SW 1271 (cell line): Measurements from ENCODE around the gene FILIP1L.
"Not testable (repeated sequence)": the region's sequence is repeated elsewhere in the genome, so short reads cannot be mapped to it uniquely, and the experiment has no call there.

Experiments
- DNase-seq, 2 experiments: peaks; one replicate each; lab custom pipeline; 2025; lab: John Stamatoyannopoulos, UW

The FILIP1L gene

DNA sequence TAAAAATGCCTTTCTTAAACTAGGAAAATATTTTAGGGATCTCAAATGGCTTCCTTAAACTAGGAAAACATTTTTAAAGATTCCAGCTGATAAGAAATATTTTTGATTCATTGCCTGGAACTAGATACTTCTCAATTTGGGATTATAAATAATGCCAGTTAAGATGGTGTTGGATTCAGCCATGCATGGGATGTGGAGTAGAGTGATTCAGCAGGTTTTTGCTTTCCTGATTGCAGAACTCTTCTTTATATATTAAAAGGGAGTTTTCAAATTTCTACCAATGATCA, 15.6 kb downstream of the FILIP1L start:
- no peak for DNase-seq

DNA sequence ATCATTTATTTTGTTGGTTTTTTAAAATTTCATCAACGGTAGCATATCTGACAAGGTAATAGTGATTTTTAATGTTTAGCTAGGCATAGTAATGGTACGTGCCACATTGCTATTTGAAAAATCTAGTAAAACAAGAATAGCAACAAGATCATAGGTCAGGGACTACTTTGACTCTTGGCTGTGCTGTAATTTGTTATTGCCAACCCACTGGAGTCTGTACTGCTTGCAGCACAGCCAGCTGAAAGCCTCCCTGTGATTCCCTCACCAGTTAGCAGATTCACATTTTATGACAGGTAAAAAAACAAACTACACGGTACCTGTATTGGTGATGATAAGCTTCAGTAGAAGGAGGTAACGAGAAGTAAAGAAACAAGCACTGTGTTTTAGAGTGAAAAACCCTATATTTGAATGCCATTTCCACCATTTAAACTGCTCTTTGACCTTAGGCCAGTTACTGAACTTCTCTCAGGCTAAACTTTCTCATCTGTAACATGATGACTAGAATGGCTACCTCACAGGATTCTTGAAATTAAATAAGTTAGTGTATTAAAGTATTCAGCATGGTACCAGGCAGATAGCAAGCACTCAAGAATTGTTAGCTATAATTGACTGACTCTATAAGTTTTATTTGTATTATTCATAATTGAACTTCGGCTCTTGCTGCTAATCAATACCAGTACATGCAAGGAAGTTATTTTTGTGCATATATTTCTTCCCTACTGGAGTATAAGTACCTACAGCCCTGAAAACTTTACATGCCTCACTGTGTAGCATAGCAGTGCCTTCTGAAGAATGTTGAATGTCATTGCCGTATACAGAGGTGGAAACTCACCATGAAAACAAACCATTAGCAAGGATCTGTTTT, 16.1 kb downstream of the FILIP1L start:
- no peak for DNase-seq

DNA sequence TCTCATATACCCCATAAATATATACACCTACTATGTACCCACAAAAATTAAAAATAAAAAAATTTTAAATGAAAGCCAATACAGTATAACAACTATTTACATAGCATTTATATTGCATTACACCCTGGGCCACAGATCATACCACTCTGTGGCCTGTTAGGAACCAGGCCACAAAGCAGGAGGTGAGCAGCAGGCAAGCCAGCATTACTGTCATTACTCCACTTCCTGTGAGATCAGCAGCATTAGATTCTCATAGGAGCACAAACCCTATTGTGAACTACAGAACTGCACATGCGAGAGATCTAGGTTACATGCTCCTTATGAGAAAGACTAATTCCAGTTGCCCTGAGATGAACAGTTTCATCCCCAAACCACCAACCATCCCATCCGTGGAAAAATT, 17.4 kb downstream of the FILIP1L start:
- no peak for DNase-seq

DNA sequence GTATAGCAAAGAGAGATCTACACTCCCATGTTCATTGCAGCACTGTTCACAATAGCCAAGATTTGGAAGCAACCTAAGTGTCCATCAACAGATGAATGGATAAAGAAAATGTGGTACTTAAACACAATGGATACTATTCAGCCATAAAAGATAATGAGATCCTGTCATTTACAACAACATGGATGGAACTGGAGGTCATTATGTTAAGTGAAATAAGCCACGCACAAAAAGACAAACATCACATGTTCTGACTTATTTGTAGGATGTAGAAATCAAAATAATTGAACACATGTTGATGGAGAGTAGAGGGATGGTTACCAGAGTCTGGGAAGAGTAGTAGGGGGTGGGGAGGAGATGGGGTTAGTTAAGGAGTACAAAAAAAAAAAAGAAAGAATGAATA, 18.0 kb downstream of the FILIP1L start:
- DNase-seq: not testable (repeated sequence)

DNA sequence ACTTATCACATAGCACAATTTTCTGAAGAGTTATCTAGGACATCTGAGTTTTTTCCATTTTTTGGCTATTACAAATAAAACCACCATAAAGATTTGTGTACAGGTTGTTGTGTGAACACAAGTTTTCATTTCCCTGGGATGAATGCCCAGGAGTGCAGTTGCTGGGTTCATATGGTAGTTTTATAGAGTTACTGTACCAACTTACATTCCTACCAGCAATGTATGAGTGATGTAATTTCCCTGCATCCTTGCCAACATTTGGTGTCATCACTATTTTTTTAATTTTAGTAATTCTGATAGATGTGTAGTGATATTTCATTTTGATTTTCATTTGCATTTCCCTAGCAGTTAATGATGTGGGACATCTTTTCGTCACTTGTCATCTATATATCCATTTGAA, 20.5 kb downstream of the FILIP1L start:
- no peak for DNase-seq

DNA sequence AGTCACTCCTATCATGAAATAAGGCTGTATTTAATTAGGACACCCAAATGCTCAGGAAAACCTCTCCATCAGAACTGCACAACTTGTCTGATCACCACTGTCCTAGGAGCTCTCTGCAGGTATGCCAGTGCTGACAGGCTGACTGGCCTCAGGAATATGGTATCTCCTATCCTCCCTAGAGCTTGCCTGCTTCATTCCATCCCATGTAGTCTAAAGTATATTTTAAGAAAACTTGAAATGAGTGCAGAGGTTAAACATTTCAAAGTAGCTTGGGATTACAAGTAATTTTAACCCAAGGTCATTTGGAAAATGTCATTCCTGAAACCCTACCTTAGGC, 23.7 kb downstream of the FILIP1L start:
- no peak for DNase-seq

DNA sequence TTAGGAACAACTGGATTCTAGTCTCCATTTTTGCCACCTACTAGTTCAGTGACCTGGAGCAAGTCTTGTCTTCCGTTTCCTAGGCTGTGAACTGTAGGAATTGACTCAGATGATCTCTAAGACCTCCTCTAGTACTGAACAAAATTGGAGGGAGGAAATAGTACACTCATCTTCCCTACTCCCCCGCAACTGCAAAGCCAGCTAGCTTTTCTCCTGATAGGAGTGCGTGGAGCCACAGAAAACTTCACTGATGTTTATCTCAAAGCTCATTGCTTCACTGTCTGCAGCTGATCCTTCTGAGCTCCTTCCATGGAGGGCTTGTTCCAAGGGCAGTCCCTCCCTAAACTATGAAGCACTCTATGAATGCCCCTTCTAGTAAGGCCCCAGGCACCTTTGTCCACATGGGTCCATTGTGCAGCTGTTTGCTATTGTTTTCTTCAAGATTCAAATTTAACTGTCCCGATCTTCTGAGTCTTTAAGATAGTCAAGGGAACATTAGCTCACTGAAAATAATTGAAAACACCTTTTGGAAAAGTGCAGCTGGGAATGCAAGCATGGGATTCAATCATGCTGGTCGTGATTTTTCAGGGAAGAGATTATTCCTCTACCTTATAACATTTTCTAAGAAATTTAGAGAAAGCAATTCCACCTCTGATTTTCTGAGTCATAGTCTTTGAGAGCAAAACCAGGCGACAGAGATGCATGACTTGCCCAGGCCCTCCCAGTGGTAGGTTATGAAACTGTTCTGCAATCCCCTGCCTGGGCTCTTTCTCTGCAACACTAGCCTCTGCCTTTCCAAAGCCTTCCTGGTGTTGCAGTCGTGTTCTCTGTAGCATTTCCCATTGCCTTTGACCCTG, 24.3 kb downstream of the FILIP1L start:
- peak in 1 of 2 experiments; percentile 54 for DNase-seq

DNA sequence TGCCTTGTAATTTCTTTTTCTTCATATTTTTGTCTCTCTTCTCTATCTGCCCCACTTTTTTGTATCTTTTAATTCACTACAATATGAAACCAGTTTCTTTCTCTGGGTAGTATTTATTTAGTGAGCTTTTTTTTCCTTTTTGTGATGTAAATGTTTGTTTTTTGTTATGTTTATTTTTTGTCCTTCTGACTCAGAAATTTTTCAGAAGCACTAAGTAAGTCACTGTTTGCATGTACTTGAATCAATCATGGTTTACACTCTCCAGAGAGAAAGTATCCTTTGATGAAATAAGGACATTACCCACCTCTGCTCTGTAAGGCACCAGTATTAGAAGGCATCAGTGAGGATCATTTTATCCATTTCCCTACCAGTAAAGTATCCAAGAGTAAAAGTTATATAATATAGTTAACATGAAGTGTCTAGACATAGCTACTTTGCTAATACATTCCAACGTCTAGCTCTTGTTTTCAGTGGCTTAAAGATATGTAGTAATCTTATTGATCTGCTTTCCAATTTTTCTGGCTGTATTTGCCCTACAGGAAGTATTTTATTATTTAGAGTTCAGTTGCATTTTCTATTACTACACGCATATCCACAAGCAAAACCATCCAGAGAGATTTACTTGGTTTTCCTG, 25.4 kb downstream of the FILIP1L start:
- no peak for DNase-seq

DNA sequence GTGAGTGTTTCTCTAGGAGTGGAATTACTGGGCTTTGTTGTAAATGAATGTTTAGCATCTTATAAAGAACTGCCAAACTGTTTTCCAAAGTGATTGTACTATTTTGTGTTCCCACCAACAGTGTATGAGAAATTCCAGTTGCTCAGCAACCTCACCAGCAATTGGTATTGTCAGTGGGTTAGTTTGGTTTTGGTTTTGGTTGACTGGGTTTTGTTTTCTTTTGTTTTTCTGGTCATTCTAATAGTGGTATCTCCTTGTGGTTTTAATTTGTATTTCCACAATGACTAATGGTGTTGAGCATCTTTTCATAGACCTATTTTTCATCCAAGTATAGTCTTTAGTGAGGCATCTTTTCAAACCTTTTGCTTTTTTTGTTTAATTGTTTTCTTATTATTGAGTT, 27.1 kb downstream of the FILIP1L start:
- peak in 1 of 2 experiments; percentile 14 for DNase-seq

DNA sequence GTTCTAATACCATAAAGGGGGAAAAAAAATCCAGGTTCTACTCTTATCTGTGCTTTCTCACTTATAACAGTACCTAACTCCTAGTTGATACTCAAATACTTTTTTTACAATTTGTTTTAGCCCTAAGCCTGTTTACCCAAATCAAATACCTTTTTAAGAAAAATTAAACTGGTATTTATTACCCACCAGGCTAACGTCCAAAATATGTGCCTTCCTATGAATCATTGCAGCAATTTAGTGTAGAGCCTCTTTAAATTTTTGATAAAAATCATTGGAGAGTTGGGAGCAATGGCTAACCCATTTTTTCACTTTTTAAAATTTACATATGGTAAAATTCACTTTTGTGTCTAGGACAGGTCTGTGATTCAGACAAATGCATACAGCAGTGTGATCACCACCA, 27.9 kb downstream of the FILIP1L start:
- DNase-seq: no peak

DNA sequence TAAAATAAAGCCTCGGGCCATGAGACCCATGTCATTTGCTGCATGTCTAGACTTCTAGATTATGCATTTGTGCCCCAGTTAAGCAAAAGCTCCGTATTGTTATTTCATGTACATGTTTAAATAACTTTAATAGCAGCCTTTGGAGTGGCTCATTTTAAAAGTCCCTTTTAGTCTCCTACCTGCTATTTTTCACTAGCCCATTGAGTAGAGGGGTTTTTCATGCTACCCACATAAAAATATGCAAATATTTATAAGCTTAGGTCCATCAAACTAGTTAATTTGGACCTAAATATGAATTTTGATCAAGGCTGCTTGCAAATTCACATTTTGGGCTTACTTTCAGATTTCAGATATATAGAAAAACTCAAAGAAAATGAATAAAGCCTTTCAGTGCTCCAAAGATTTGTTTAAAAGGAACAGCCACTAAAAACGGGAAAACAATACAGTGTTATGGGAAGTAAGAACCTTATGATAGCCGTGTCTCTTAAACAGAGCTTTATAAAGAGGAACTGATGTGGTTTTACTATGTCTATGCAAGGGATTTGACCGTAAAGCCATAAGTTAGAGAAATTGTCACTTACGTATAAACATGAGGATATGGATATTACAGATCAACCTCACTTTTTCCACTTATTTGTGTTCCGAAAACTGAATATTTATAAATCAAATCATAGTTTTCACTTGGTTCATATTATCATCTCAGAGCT, 30.0 kb downstream of the FILIP1L start:
- DNase-seq: no peak

DNA sequence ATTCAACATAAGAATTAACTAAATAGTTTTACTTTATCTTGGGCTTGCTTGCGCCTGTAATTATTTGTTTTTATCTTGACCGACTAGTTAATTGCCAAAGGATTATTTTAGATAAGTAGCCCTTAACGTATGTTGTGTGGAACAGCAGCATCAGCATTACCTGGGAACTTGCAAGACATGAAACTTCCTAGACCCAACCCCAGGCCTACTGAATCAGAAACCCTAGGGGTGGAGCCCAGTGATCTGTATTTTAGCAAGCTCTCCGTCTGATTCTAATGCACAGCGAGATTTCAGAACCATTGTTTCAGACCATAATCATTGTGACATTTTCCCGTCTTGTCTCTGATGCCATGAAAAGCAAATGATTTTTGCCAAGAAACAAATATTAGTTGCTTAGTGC, 31.1 kb downstream of the FILIP1L start:
- DNase-seq: no peak

DNA sequence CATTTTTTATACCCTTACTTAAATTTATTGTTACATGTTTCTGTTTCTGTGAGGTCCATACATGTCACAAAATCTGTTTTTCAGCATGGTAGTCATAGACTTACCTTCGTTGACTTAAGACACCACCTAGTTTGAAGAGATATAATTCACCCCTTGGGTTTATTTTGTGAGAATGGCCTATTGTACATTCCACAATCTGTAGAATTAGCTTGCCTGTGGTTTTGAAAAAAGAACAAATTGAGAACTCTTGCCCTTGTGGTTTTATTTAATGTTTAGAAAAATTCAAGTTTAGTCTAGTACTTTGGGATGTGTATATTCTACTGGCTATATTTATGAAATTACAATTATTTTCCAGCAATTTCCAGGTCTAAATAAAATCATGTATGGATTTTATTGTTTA, 31.6 kb downstream of the FILIP1L start:
- DNase-seq: no peak

DNA sequence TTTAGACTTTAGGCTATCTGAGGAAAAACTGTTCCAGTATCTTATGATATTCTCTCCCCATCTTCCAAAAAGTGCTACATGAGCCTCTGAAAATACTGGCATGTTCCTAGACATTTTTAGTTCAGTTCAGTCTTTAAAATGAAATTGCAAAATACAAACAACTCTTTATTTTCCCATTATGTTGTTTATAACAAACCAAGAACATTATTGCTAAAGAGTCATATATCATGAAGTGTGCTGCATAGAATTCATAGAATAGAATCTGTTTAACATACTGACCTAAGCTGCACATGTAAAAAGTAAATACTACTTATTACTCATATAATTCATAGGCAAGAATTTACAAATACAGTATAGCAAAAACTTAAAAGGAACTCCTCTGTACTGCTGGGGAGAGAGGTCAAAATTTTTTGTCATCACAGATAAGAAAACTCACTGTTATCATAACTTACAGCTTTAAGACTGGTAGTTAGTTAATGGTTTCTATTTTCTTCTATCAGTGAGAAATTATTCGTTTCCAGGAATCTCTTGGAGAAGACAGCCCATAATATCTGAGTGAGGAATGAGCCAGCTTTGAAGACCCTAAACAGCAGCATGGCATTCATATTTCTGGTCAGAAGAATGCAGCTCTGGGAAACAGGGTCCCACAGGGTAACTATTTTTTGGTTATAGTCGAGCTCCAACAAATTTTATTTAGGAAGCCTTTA, 32.2 kb downstream of the FILIP1L start:
- DNase-seq: no peak

DNA sequence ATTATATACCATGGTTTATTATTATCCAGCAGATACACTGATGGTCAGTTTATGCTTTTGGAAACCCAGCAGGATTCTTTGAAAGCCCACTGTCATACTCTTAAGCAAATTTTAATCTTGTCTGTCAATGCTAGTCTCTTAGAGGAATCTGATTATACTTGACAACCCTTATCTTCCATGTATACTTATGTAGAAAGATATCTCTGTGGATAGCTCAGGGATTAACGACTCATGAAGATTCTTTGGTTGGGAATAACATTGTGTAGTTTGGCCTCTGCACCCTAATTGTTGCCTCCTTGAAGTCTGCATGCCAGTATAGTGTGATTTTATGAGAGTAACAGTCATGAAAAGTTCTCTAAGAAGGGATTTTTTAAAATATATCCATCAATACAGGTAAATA, 33.0 kb downstream of the FILIP1L start:
- DNase-seq: no peak

DNA sequence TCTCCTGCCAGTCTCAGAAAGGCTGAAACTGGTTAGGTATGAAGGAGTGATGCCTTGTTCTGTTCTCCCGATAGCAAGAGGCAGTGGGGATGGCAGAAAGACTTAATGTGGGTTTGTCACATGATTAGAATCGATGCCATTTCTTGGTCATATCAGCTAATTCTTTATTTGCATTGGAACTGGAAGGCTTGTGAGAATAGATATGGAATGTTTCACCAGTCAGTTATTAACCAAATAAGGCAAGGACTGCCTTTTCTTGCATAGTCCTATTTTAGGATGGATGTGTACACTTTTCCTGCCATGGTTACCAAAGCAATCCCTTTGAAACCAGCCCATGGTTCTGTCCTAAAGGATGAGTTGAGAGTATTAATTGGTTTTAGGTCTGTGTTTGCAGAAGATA, 33.7 kb downstream of the FILIP1L start:
- DNase-seq: no peak

DNA sequence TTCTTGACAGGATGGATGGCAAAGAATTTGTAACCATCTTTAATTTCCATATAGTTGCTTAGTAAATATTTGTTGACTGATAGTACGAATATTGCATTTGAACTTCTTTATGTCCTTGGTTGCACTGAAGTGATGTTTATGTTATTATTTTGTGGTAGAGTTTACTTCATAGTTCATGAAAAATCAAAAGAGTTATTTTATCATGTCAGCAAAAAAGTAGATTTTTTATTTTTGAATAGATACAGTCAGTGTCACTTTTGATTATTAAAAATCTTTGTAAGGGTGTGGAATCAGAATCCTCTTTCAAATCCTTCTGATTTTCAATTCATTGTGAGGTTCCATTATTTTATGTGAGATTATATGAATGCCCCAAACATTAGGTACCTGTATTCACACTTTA, 35.0 kb downstream of the FILIP1L start:
- no peak for DNase-seq

DNA sequence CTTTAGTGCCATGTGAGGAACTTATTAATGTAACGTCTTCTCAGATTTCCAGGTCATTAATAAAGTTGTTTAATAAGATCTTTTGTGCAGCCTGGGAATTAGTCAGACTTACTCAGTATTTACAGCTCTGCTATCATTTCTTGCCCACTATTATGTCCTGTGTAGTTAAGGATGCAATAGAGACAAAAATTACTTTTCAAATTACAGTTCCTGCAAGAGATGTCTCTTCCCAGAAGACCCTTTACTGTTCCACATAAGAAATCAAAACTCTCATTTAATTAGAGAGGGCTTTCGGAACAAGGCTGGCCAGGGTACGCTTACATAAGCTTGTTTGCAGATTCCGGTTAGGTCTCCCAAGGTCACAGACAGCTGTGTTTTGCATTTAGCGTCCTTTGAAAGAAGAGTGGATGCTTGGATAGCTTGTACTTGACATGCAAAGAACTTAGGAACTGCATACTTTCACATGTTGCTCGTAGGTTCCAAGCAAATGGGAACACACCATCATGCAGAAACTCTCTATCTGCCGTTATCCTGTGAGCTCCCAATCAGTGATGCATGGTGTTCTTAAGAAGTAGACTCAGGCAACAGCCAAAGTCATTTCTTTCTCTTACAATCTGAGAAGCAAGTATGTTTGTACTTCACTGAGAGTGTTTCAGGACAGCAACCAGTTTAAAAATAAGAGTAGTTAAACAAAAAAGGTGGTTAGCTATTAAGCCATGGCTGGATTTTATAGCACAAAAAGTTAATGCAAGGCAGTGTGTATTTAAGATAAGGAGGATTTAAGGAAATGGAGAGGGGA, 37.4 kb downstream of the FILIP1L start:
- no peak for DNase-seq

DNA sequence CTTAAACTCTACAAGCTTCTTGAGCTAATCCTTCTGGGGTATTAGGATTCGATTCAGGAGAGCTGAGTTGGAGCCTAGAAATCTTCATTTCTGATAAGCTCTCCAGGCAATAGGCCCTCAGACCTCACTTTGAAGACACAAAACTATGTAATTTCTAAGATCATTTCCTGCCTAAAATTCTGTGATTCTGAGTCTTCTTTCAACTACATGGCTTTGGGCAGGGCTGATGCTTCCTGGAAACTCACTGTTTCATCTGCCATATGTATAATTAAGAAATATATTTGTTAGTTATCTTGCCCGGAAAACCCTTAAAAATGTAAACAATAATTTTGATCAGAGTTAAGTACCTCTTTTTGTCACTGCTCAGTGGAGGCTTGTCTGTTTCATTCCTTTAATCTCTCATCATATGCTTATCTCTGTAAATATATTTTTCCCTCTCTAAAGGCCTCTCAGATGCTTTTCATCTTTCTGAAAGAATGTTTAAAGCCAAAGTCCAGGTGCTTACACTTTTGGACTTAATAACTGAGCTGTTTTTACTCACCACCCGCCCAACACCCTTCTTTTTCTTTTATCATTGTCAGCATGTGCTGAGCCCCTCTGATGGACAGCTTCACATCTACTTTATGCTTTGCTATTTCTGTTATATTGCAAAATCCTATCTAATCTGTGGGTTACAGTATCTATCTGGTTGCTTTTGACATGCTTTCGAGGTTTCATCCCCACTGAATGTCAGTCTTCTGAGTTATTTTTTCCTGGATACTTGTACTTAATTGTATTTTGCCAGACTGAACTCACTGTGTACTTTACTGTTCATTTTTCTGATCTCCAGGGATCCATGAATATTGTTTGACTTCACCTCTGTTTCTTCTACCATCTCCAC, 38.2 kb downstream of the FILIP1L start:
- no peak for DNase-seq

DNA sequence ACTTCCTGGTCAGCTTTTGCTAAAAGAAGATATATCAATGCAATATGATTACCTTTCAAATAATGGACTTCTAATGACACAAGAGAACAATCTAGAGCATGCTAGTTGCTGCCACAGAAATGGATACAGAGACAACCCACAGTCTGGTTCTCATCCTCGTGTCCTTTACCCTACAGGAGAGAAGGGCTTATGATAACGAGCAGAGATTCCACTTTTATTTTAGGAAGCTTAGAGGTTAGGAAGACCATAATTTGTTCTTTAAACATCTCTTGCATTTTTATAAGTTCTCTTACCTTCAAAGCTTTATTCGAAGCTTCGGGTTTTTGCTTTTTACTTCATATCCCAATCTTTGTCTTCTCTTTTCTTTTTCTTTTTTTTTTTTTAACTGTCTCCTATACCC, 39.1 kb downstream of the FILIP1L start:
- DNase-seq: no peak
